Astrocyte of the hippocampus (primary cell): ENCODE data around the gene DYNC1I2.

Source experiments
- DNase-seq: peaks from one replicate; pipeline ENCODE4 v3.0.0; 2011; ENCODE audit warnings: low read depth, low spot score

DYNC1I2 gene

GRCh38 chr2:171687287-171688128 is at the start of gene DYNC1I2:
Gene DYNC1I2, plus strand, starts transcription at chr2:171687469. Its CDS starts 2,687 bp downstream, at chr2:171690156.
- peak; percentile 96 for DNase-seq

- no peak for DNase-seq
These were observed 35.4 kb upstream of the DYNC1I2 start for GRCh38 chr2:171651667-171652415.

- peak; percentile 8 for DNase-seq
These were observed 34.9 kb upstream of the DYNC1I2 start for GRCh38 chr2:171652416-171652785.

GRCh38 chr2:171655586-171655985 is 31.7 kb upstream of the DYNC1I2 start:
- DNase-seq = no peak

- no peak for DNase-seq
These were observed 20.2 kb upstream of the DYNC1I2 start for GRCh38 chr2:171667041-171667440.

GRCh38 chr2:171668183-171668582 is 19.1 kb upstream of the DYNC1I2 start:
- no peak for DNase-seq

- DNase-seq = no peak
These were observed 18.1 kb upstream of the DYNC1I2 start for GRCh38 chr2:171669121-171669520.

- no peak for DNase-seq
These were observed 16.6 kb upstream of the DYNC1I2 start for GRCh38 chr2:171670655-171671054.

GRCh38 chr2:171671867-171672266 is 15.4 kb upstream of the DYNC1I2 start:
- no peak for DNase-seq

GRCh38 chr2:171673905-171674304 is 13.4 kb upstream of the DYNC1I2 start:
- DNase-seq = no peak

GRCh38 chr2:171675810-171676345 is 11.4 kb upstream of the DYNC1I2 start:
- DNase-seq = no peak

GRCh38 chr2:171678619-171679018 is 8.7 kb upstream of the DYNC1I2 start:
- no peak for DNase-seq

GRCh38 chr2:171688129-171688465 is 828 bp downstream of the DYNC1I2 start:
- DNase-seq = no peak

- DNase-seq = no peak
These were observed 5.1 kb downstream of the DYNC1I2 start for GRCh38 chr2:171692331-171692730.

GRCh38 chr2:171702781-171703556 is 15.7 kb downstream of the DYNC1I2 start:
- peak; percentile 22 for DNase-seq

- DNase-seq = peak; percentile 51
These were observed 16.5 kb downstream of the DYNC1I2 start for GRCh38 chr2:171703574-171704347.

GRCh38 chr2:171706152-171706803 is 19.0 kb downstream of the DYNC1I2 start:
- DNase-seq = peak; percentile 28

- DNase-seq = no peak
These were observed 20.5 kb downstream of the DYNC1I2 start for GRCh38 chr2:171707752-171708151.

GRCh38 chr2:171709011-171709685 is 21.9 kb downstream of the DYNC1I2 start:
- no peak for DNase-seq

- DNase-seq = no peak
These were observed 24.1 kb downstream of the DYNC1I2 start for GRCh38 chr2:171711351-171711750.
